NCI-H187 treated with DMSO at 0.1 percent for 48 hours (cell line): Measurements from ENCODE around the gene UNCX.

Source experiments
- DNase-seq: peaks from one replicate; lab custom pipeline; 2025; lab: John Stamatoyannopoulos, UW

UNCX gene

GRCh38 chr7:1243964-1244416 lies 11.3 kb downstream of the UNCX start:
- no peak for DNase-seq

GRCh38 chr7:1244700-1245523 lies 12.2 kb downstream of the UNCX start:
- no peak for DNase-seq

GRCh38 chr7:1245524-1246050 lies 12.9 kb downstream of the UNCX start:
- no peak for DNase-seq

- DNase-seq: no peak
These were observed 13.6 kb downstream of the UNCX start for GRCh38 chr7:1246160-1246870.

- no peak for DNase-seq
These were observed 14.3 kb downstream of the UNCX start for GRCh38 chr7:1246871-1247526.

- DNase-seq: no peak
These were observed 14.9 kb downstream of the UNCX start for GRCh38 chr7:1247527-1248041.

GRCh38 chr7:1248143-1248915 lies 15.7 kb downstream of the UNCX start:
- no peak for DNase-seq

GRCh38 chr7:1248916-1249581 lies 16.4 kb downstream of the UNCX start:
- DNase-seq: no peak

GRCh38 chr7:1249731-1250130 lies 17.1 kb downstream of the UNCX start:
- DNase-seq: no peak

GRCh38 chr7:1250901-1251300 lies 18.2 kb downstream of the UNCX start:
- no peak for DNase-seq

GRCh38 chr7:1251796-1252539 lies 19.3 kb downstream of the UNCX start:
- no peak for DNase-seq

- DNase-seq: no peak
These were observed 19.9 kb downstream of the UNCX start for GRCh38 chr7:1252540-1253090.

GRCh38 chr7:1253681-1254181 lies 21.1 kb downstream of the UNCX start:
- DNase-seq: no peak

GRCh38 chr7:1254281-1255079 lies 21.8 kb downstream of the UNCX start:
- no peak for DNase-seq

- no peak for DNase-seq
These were observed 22.6 kb downstream of the UNCX start for GRCh38 chr7:1255080-1255816.

GRCh38 chr7:1255817-1256340 lies 23.2 kb downstream of the UNCX start:
- DNase-seq: no peak

- DNase-seq: no peak
These were observed 23.9 kb downstream of the UNCX start for GRCh38 chr7:1256621-1257020.

GRCh38 chr7:1257221-1257620 lies 24.5 kb downstream of the UNCX start:
- no peak for DNase-seq
